ENCODE data around the gene TOP3B. TPM values are rescaled to one million over a fixed set of nuclear protein-coding genes. Genes with fewer than 3 reads are reported as not detected.

TOP3B gene
- total RNA-seq, 1 experiment from 2014 or later = 29.3 TPM

- H3K4me1 Mint-ChIP-seq (ENCODE audit: insufficient read depth, unreplicated experiment) = peaks cover 43% of the 10 kb centered on the region
- peaks cover 29% of the 10 kb centered on the region for H3K36me3 Mint-ChIP-seq (ENCODE audit: insufficient read depth, unreplicated experiment)
- TF ChIP-seq CTCF (IDR thresholded peaks at IDR 0.05; ENCODE audit: unreplicated experiment) = peak; percentile 99
- H3K9me3 Mint-ChIP-seq (ENCODE audit: unreplicated experiment) = no peaks in the 10 kb centered on the region
- ChIA-PET CTCF (interaction anchor here (0.6 to 8.5 kb wide), 22 partner anchors 10 to 286 kb away, joined by 3 to 65 read pairs (median 4); partner anchors contain the start of genes PPIL2 and PPM1F), POLR2A (interaction anchor here (0.6 to 3.9 kb wide), 10 partner anchors 12 to 292 kb away, joined by 3 to 36 read pairs (median 4); partner anchors contain the start of genes PPM1F, TOP3B and YPEL1)
- H3K27me3 Mint-ChIP-seq (ENCODE audit: insufficient read depth, unreplicated experiment) = no peaks in the 10 kb centered on the region
- BruUV-seq (replicated peaks) = TSS peak; percentile 22
- intact Hi-C loops (cut with micrococcal nuclease) = loop anchor here (5.0 kb wide), 1 partner anchor 226 kb away; no protein-coding TSS in a partner anchor
- peak; percentile 85 for DNase-seq (ENCODE audit: unreplicated experiment)
- peak overlapping the region; percentile 92 for H3K27ac Mint-ChIP-seq (ENCODE audit: low read depth, unreplicated experiment)
- peak overlapping the region; percentile 82 for H3K4me3 Mint-ChIP-seq (ENCODE audit: unreplicated experiment)
These were observed 44.3 kb downstream of the TOP3B start for GRCh38 chr22:21938071-21938822.

GRCh38 chr22:21937821-21938070 is 44.8 kb downstream of the TOP3B start:
- no peaks in the 10 kb centered on the region for H3K27me3 Mint-ChIP-seq (ENCODE audit: insufficient read depth, unreplicated experiment)
- peak overlapping the region; percentile 92 for H3K27ac Mint-ChIP-seq (ENCODE audit: low read depth, unreplicated experiment)
- DNase-seq (ENCODE audit: unreplicated experiment) = no peak
- ChIA-PET CTCF (interaction anchor here (0.6 to 8.5 kb wide), 16 partner anchors 12 to 285 kb away, joined by 3 to 65 read pairs (median 4); partner anchors contain the start of genes PPIL2, PPM1F and TOP3B), POLR2A (interaction anchor here (0.6 to 3.9 kb wide), 11 partner anchors 12 to 291 kb away, joined by 3 to 36 read pairs (median 4); partner anchors contain the start of genes MAPK1, PPM1F, TOP3B and YPEL1)
- BruUV-seq (replicated peaks) = no TSS peak
- peaks cover 39% of the 10 kb centered on the region for H3K4me1 Mint-ChIP-seq (ENCODE audit: insufficient read depth, unreplicated experiment)
- peak overlapping the region; percentile 82 for H3K4me3 Mint-ChIP-seq (ENCODE audit: unreplicated experiment)
- H3K9me3 Mint-ChIP-seq (ENCODE audit: unreplicated experiment) = no peaks in the 10 kb centered on the region
- no peak for TF ChIP-seq CTCF (IDR thresholded peaks at IDR 0.05; ENCODE audit: unreplicated experiment)
- peaks cover 34% of the 10 kb centered on the region for H3K36me3 Mint-ChIP-seq (ENCODE audit: insufficient read depth, unreplicated experiment)
- intact Hi-C loops (cut with micrococcal nuclease) = loop anchor here (5.0 kb wide), 1 partner anchor 225 kb away; no protein-coding TSS in a partner anchor

GRCh38 chr22:21937041-21937820 is 45.4 kb downstream of the TOP3B start:
- peak; percentile 43 for DNase-seq (ENCODE audit: unreplicated experiment)
- POLR2A ChIA-PET = interaction anchor here (0.6 to 3.9 kb wide), 13 partner anchors 13 to 291 kb away, joined by 3 to 36 read pairs (median 4); partner anchors contain the start of genes MAPK1, PPM1F, TOP3B and YPEL1
- H3K4me3 Mint-ChIP-seq (ENCODE audit: unreplicated experiment) = peak overlapping the region; percentile 82
- TF ChIP-seq CTCF (IDR thresholded peaks at IDR 0.05; ENCODE audit: unreplicated experiment) = no peak
- peaks cover 37% of the 10 kb centered on the region for H3K36me3 Mint-ChIP-seq (ENCODE audit: insufficient read depth, unreplicated experiment)
- CTCF ChIA-PET = interaction anchor here (0.6 to 8.5 kb wide), 21 partner anchors 12 to 271 kb away, joined by 3 to 65 read pairs (median 4); partner anchors contain the start of genes PPIL2, PPM1F and TOP3B
- H3K27me3 Mint-ChIP-seq (ENCODE audit: insufficient read depth, unreplicated experiment) = no peaks in the 10 kb centered on the region
- H3K27ac Mint-ChIP-seq (ENCODE audit: low read depth, unreplicated experiment) = peak overlapping the region; percentile 92
- H3K4me1 Mint-ChIP-seq (ENCODE audit: insufficient read depth, unreplicated experiment) = peaks cover 35% of the 10 kb centered on the region
- BruUV-seq (replicated peaks) = no TSS peak
- H3K9me3 Mint-ChIP-seq (ENCODE audit: unreplicated experiment) = no peaks in the 10 kb centered on the region
- intact Hi-C loops (cut with micrococcal nuclease) = loop anchor here (5.0 kb wide), 1 partner anchor 225 kb away; no protein-coding TSS in a partner anchor

Data from MCF 10A (cell line).